DOHH2 (cell line): ENCODE results near the gene MC1R.

ENCODE experiments used
- H3F3A ChIP-seq: fragments of 200-600 bp; sonication (generic), shearing (Covaris generic); 2 replicates; pipeline ENCODE4 v1.6.0; 2016; ENCODE audit warnings: antibody characterized with exemption, mild to moderate bottlenecking; ENCODE audit not compliant: control insufficient read depth, insufficient read depth
- H3K27ac ChIP-seq: fragments of 200-600 bp; sonication (generic); 2 replicates; pipeline ENCODE4 v1.5.1; 2014; ENCODE audit warnings: low read depth, mild to moderate bottlenecking, low read length, moderate library complexity
- H3K27me3 ChIP-seq: fragments of 200-600 bp; sonication (generic); 2 replicates; pipeline ENCODE4 v1.6.1; 2014; ENCODE audit warnings: mild to moderate bottlenecking, low read length, mixed read lengths; ENCODE audit not compliant: control insufficient read depth
- H3K36me3 ChIP-seq: fragments of 200-600 bp; sonication (generic); 2 replicates; pipeline ENCODE4 v1.6.1; 2014; ENCODE audit warnings: mild to moderate bottlenecking, low read length, moderate library complexity, mixed read lengths; ENCODE audit not compliant: control insufficient read depth
- H3K4me1 ChIP-seq: fragments of 200-600 bp; sonication (generic); 2 replicates; pipeline ENCODE4 v1.6.1; 2014; ENCODE audit warnings: mild to moderate bottlenecking, low read length, mixed read lengths; ENCODE audit not compliant: control insufficient read depth
- H3K4me2 ChIP-seq: fragments of 200-600 bp; sonication (generic); 2 replicates; pipeline ENCODE4 v1.6.0; 2014; ENCODE audit warnings: mild to moderate bottlenecking, low read length, moderate library complexity
- H3K4me3 ChIP-seq: fragments of 200-600 bp; sonication (generic); 2 replicates; pipeline ENCODE4 v1.5.1; 2014; ENCODE audit warnings: mild to moderate bottlenecking, low read length, mixed read lengths
- H3K79me2 ChIP-seq: fragments of 200-600 bp; sonication (generic); 2 replicates; pipeline ENCODE4 v1.6.1; 2014; ENCODE audit warnings: mild to moderate bottlenecking, low read length, mixed read lengths; ENCODE audit not compliant: control insufficient read depth
- H3K9me2 ChIP-seq: fragments of 200-600 bp; sonication (generic); replicated peaks from 2 replicates; pipeline ENCODE4 v1.6.1; 2014; ENCODE audit warnings: mild to moderate bottlenecking, low read length, mixed read lengths; ENCODE audit not compliant: control insufficient read depth
- H3K9me3 ChIP-seq: fragments of 200-600 bp; sonication (generic); 2 replicates; pipeline ENCODE4 v1.6.1; 2014; ENCODE audit warnings: antibody characterized with exemption, low read length, mixed read lengths; ENCODE audit not compliant: control insufficient read depth, insufficient read depth
- H4K20me1 ChIP-seq: fragments of 200-600 bp; sonication (generic); 2 replicates; pipeline ENCODE4 v1.6.0; 2014; ENCODE audit warnings: low read depth, mild to moderate bottlenecking, antibody characterized with exemption, low read length, moderate library complexity; ENCODE audit not compliant: control insufficient read depth, insufficient read depth
- EZH2phosphoT487 ChIP-seq: fragments of 200-600 bp; sonication (generic); IDR thresholded peaks from 2 replicates; pipeline ENCODE4 v1.6.1; 2017; ENCODE audit warnings: borderline replicate concordance, mild to moderate bottlenecking, antibody characterized with exemption, low read length, moderate library complexity, mixed read lengths
- TF ChIP-seq, protein P1 (sequence below): fragments of 200-600 bp; sonication (generic); IDR thresholded peaks from one replicate; pipeline ENCODE4 v1.5.1; 2014; ENCODE audit warnings: antibody characterized with exemption, mild to moderate bottlenecking, low read depth, low read length; ENCODE audit not compliant: poor library complexity, severe bottlenecking

Gene MC1R

DNA sequence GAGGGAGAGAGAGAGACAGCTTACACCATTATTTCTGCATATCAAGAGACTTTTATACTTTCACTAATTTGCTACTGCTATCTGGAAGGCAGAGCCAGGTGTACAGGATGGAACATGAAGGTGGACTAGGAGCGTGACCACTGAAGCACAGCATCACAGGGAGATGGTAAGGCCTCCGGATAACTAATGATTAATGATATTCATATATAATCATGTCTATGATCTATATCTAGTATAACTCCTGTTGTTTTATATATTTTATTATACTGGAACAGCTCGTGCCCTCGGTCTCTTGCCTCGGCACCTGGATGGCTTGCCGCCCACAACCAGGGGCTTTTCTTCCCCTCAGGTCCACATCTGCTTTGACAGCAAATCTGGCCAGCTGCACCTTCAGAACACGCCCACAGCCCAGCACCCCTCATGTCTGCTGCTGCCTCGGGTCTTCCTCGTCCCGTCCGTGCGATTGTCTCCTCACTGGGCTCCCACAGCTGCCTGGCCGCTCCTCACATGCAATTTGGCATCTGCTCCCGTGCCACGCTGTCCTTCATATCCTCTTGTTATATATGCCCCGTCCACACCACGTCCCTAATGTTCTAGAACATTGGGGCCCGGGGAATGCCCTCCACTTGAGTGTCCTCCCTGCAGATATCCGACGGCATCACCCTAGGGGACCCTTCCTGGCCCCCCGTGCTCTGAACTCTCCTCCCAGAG, 19.7 kb downstream of the MC1R start:
- H3K9me2 ChIP-seq: no peaks in the 10 kb centered on the region

DNA sequence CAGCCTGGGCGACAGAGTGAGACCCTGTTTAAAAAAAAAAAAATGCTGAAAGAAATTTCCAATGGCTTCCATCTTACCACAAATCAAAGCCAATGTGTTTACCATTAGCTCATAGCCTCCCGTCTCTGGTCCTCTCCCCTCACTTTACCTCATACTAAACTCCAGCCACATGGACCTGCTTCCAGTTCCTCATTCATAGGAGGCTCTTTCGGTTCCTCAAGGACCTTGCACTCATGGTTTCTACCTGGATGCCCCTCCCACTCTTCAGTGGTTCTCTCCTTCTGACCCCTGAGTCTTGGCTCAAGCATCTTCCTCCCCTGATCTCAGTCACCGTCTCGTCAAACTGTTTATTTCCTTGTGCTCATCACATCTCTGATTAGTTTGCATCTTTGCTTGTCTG, 26.1 kb downstream of the MC1R start:
- Histone ChIP-seq H3K36me3 (peaks cover 21% of the 10 kb centered on the region), H3F3A (peaks cover 56% of the 10 kb centered on the region), H3K9me2 (no peaks in the 10 kb centered on the region), H4K20me1 (no peaks in the 10 kb centered on the region), H3K4me3 (peak overlapping the region; percentile 44), H3K27me3 (no peaks in the 10 kb centered on the region), H3K4me2 (peak overlapping the region; percentile 100), H3K27ac (peak overlapping the region; percentile 93), H3K4me1 (peaks cover 82% of the 10 kb centered on the region), H3K9me3 (no peaks in the 10 kb centered on the region), H3K79me2 (peaks cover 29% of the 10 kb centered on the region)
- TF ChIP-seq EZH2phosphoT487: no peak
- TF ChIP-seq, protein P1, sequence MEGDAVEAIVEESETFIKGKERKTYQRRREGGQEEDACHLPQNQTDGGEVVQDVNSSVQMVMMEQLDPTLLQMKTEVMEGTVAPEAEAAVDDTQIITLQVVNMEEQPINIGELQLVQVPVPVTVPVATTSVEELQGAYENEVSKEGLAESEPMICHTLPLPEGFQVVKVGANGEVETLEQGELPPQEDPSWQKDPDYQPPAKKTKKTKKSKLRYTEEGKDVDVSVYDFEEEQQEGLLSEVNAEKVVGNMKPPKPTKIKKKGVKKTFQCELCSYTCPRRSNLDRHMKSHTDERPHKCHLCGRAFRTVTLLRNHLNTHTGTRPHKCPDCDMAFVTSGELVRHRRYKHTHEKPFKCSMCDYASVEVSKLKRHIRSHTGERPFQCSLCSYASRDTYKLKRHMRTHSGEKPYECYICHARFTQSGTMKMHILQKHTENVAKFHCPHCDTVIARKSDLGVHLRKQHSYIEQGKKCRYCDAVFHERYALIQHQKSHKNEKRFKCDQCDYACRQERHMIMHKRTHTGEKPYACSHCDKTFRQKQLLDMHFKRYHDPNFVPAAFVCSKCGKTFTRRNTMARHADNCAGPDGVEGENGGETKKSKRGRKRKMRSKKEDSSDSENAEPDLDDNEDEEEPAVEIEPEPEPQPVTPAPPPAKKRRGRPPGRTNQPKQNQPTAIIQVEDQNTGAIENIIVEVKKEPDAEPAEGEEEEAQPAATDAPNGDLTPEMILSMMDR: no peak

More for the DNA sequence above, 19.7 kb downstream of the MC1R start:
- Histone ChIP-seq H3K4me2 (no peak overlapping the region), H3K79me2 (0 out of 2 replicates have a peak, but pooled peaks cover 3% of the 10 kb centered on the region), H3K27me3 (no peaks in the 10 kb centered on the region), H3K9me3 (no peaks in the 10 kb centered on the region), H4K20me1 (no peaks in the 10 kb centered on the region), H3K27ac (peak overlapping the region; percentile 93), H3K4me1 (peaks cover 56% of the 10 kb centered on the region), H3K4me3 (no peak overlapping the region), H3K36me3 (peaks cover 50% of the 10 kb centered on the region), H3F3A (peaks cover 50% of the 10 kb centered on the region)
- TF ChIP-seq EZH2phosphoT487: no peak
- TF ChIP-seq, protein P1: no peak

DNA sequence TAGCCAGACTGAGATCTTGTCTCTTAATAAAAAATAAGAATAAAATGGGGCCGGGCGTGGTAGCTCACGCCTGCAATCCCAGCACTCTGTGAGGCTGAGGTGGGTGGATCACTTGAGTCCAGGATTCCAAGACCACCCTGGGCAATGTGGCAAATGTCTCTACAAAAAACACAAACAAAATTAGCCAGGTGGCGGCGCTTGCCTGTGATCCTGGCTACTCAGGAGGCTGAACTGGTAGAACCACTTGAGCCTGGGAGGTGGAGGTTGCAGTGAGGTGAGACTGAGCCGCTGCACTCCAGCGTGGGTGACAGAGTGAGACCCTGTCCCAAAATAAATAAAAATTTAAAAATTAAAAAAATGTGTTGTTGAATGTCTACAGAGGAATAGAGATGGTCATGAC, 27.0 kb downstream of the MC1R start:
- H3K27me3 ChIP-seq: no peaks in the 10 kb centered on the region
- TF ChIP-seq, protein P1: peak; percentile 17
- no peak for TF ChIP-seq EZH2phosphoT487
- peaks cover 81% of the 10 kb centered on the region for H3K4me1 ChIP-seq
- H4K20me1 ChIP-seq: no peaks in the 10 kb centered on the region
- peaks cover 29% of the 10 kb centered on the region for H3K36me3 ChIP-seq
- H3K79me2 ChIP-seq: peaks cover 38% of the 10 kb centered on the region
- peak overlapping the region; percentile 100 for H3K4me2 ChIP-seq
- no peaks in the 10 kb centered on the region for H3K9me3 ChIP-seq
- peaks cover 57% of the 10 kb centered on the region for H3F3A ChIP-seq
- H3K27ac ChIP-seq: peak overlapping the region; percentile 93
- H3K9me2 ChIP-seq: no peaks in the 10 kb centered on the region
- peak overlapping the region; percentile 44 for H3K4me3 ChIP-seq
